Breast epithelium (tissue), 3 donors: Measurements from ENCODE around the gene NRXN3.

Experiments used
- CTCF ChIP-seq, 3 donors: fragments of 450-650 bp; IDR thresholded peaks; one replicate each; pipeline ENCODE4 v1.5.1; 2016 to 2017; ENCODE audit warnings: antibody characterized with exemption in 3 of 3, mild to moderate bottlenecking in 3 of 3, moderate library complexity in 3 of 3
- POLR2A ChIP-seq: fragments of 450-650 bp; IDR thresholded peaks from one replicate; pipeline ENCODE4 v1.6.1; 2016; ENCODE audit warnings: antibody characterized with exemption, mild to moderate bottlenecking, moderate library complexity
- POLR2AphosphoS5 ChIP-seq, 3 donors: sonication (generic); formaldehyde crosslinking; IDR thresholded peaks; one replicate each; pipeline ENCODE4 v1.6.1; 2017; ENCODE audit warnings: antibody characterized with exemption in 3 of 3

DNA sequence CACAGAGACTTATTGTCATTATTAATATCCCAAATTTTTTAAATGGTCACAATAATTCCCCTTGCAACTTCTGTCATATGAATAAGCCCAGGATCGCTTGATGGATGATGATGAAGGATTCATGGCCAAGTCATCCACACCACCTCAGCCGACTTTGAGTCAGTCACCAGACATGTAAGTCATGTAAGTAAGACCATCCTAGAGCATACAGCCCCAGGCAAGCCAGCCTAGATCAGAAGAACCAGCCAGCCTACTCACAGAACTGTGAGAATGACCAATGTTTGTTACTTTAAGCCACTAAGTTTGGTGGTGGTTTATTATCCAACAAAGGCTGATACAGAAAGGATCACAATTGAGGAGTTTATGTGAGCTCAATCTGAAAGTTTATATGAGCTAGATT is 341.8 kb downstream of the NRXN3 start:
- TF ChIP-seq CTCF (IDR thresholded peaks at IDR 0.05): no peak
- TF ChIP-seq POLR2A: no peak
- no peak for TF ChIP-seq POLR2AphosphoS5 (IDR thresholded peaks at IDR 0.05)
